HepG2 (cell line): Measurements from ENCODE around the gene CSH1. TPM values are rescaled to one million over a fixed set of nuclear protein-coding genes. Genes with fewer than 3 reads are reported as not detected.
"Not testable (repeated sequence)": the region's sequence is repeated elsewhere in the genome, so short reads cannot be mapped to it uniquely, and the experiment has no call there.

Experiments used
- ATAC-seq: fragments of 200-7000 bp; cut with Tn5 transposase; 3 replicates; pipeline ENCODE4 v1.9.1; 2020; ENCODE audit warnings: mild to moderate bottlenecking, moderate library complexity
- BruUV-seq: library from RNA; stranded (reverse); fragments of 400-500 nt; replicated peaks from 2 replicates; lab custom pipeline; 2021; lab: Mats Ljungman, UMichigan
- CTCF ChIA-PET: fragments of 300-600 bp; formaldehyde crosslinking; extraction: SDS; loops from one replicate; lab custom pipeline; 2021; ENCODE audit warnings: low total read pairs, inconsistent platforms, low intra/inter-chr PET ratio; lab: Yijun Ruan, JAX
- POLR2A ChIA-PET: fragments of 350-600 bp; sonication (Branson Sonifier 250); formaldehyde crosslinking; loops from one replicate; lab custom pipeline; 2020; ENCODE audit warnings: antibody characterized with exemption, inconsistent platforms; lab: Yijun Ruan, JAX
- DNase-seq: peaks from one replicate; pipeline ENCODE4 v3.0.0-alpha.2; 2015; ENCODE audit warnings: low spot score
- FAIRE-seq: peaks from 3 replicates; lab custom pipeline; 2011; peaks lifted over from hg19 to GRCh38; lab: Jason Lieb, UNC
- H2AFZ ChIP-seq: one replicate; pipeline ENCODE4 v1.6.1; 2011; ENCODE audit warnings: low read length, inconsistent platforms
- H3K27ac ChIP-seq: fragments of 300-600 bp; 3 replicates; pipeline ENCODE4 v1.8.0; 2011; ENCODE audit warnings: mixed run types, mild to moderate bottlenecking, mixed read lengths, low read length, inconsistent platforms; ENCODE audit not compliant: insufficient read depth; ENCODE audit errors: extremely low read length
- H3K27me3 ChIP-seq, 2 experiments: fragments of 200-600 bp in 1 of 2; 2 replicates in 1 of 2; 3 replicates in 1 of 2; pipeline versions ENCODE4 v1.6.0 to v1.8.0; 2011; ENCODE audit warnings: low read length in 2 of 2, mild to moderate bottlenecking in 2 of 2, moderate library complexity in 2 of 2, inconsistent platforms in 1 of 2; ENCODE audit not compliant: insufficient read depth in 2 of 2, control insufficient read depth in 1 of 2
- H3K36me3 ChIP-seq, 2 experiments: fragments of 200-600 bp in 1 of 2; replicated peaks in 1 of 2; 2 replicates in 1 of 2; 3 replicates in 1 of 2; pipeline versions ENCODE4 v1.5.1 to v1.8.0; 2011; ENCODE audit warnings: low read length in 2 of 2, inconsistent platforms in 1 of 2; ENCODE audit not compliant: insufficient read depth in 2 of 2, control insufficient read depth in 1 of 2
- H3K4me1 ChIP-seq: 2 replicates; pipeline ENCODE4 v1.5.1; 2012; ENCODE audit warnings: low read length, inconsistent platforms; ENCODE audit not compliant: insufficient read depth
- H3K4me2 ChIP-seq: 2 replicates; pipeline ENCODE4 v1.6.0; 2011; ENCODE audit warnings: low read depth, low read length, inconsistent platforms
- H3K4me3 ChIP-seq, 3 experiments: fragments of 200-600 bp in 1 of 3; sonication (generic), shearing (Covaris generic) in 1 of 3; replicated peaks in 1 of 3; 2 replicates each; pipeline ENCODE4 v1.5.1; 2011 to 2016; ENCODE audit warnings: low read length in 3 of 3, inconsistent platforms in 2 of 3, low read depth in 2 of 3, mild to moderate bottlenecking in 2 of 3, control low read depth in 1 of 3, mixed read lengths in 1 of 3; ENCODE audit not compliant: insufficient read depth in 1 of 3
- H3K79me2 ChIP-seq: one replicate; pipeline ENCODE4 v1.6.1; 2011; ENCODE audit warnings: low read length, inconsistent platforms; ENCODE audit not compliant: insufficient read depth
- H3K9ac ChIP-seq: 2 replicates; pipeline ENCODE4 v1.6.0; 2011; ENCODE audit warnings: mild to moderate bottlenecking, low read depth, low read length, inconsistent platforms; ENCODE audit not compliant: insufficient read depth
- H3K9me3 ChIP-seq: 2 replicates; pipeline ENCODE4 v1.5.1; 2012; ENCODE audit warnings: mild to moderate bottlenecking, low read length
- H4K20me1 ChIP-seq: 2 replicates; pipeline ENCODE4 v1.6.0; 2011; ENCODE audit warnings: inconsistent platforms, mild to moderate bottlenecking, low read length, moderate library complexity; ENCODE audit not compliant: insufficient read depth
- ATF4 ChIP-seq, 2 experiments: fragments of 450-650 bp in 1 of 2; sonication (generic) in 1 of 2; formaldehyde crosslinking; IDR thresholded peaks; 2 replicates each; pipeline versions ENCODE4 v1.5.0 to v1.8.0; 2020 to 2022; ENCODE audit warnings: mild to moderate bottlenecking in 1 of 2, missing genetic modification reagents in 1 of 2
- ATF7 ChIP-seq, 2 experiments: fragments of 450-650 bp in 1 of 2; sonication (generic) in 1 of 2; formaldehyde crosslinking in 1 of 2; IDR thresholded peaks; 2 replicates each; pipeline versions ENCODE4 v1.4.0 to v1.6.1; 2016 to 2020; ENCODE audit warnings: antibody characterized with exemption in 1 of 2, mild to moderate bottlenecking in 1 of 2, missing genetic modification reagents in 1 of 2
- CEBPB ChIP-seq: IDR thresholded peaks from 2 replicates; pipeline ENCODE4 v1.6.1; 2011; ENCODE audit warnings: low read depth, low read length, improper control_type of control experiment, borderline replicate concordance
- CEBPG ChIP-seq: IDR thresholded peaks from 2 replicates; pipeline ENCODE4 v1.6.1; 2016
- HDAC1 ChIP-seq: sonication (generic); formaldehyde crosslinking; IDR thresholded peaks from 2 replicates; pipeline ENCODE4 v1.5.1; 2020; ENCODE audit warnings: mild to moderate bottlenecking, missing genetic modification reagents
- NR2C2 ChIP-seq: sonication (generic); formaldehyde crosslinking; IDR thresholded peaks from 2 replicates; pipeline ENCODE4 v1.4.0; 2020; ENCODE audit warnings: missing genetic modification reagents, mild to moderate bottlenecking, moderate library complexity, borderline replicate concordance
- NR2F6 ChIP-seq, 2 experiments: IDR thresholded peaks; 2 replicates each; pipeline ENCODE4 v1.6.1; 2016; ENCODE audit warnings: antibody characterized with exemption in 1 of 2, mild to moderate bottlenecking in 1 of 2
- PHF8 ChIP-seq: sonication (generic); formaldehyde crosslinking; IDR thresholded peaks from 2 replicates; pipeline ENCODE4 v1.5.0; 2020; ENCODE audit warnings: missing genetic modification reagents
- RARA ChIP-seq: IDR thresholded peaks from 2 replicates; pipeline ENCODE4 v1.6.1; 2016; ENCODE audit warnings: missing genetic modification reagents, missing compliant biosample characterization
- RXRA ChIP-seq: sonication (generic); formaldehyde crosslinking; IDR thresholded peaks from 2 replicates; pipeline ENCODE4 v1.5.1; 2020; ENCODE audit warnings: missing genetic modification reagents
- SALL1 ChIP-seq: sonication (generic); formaldehyde crosslinking; IDR thresholded peaks from 2 replicates; pipeline ENCODE4 v1.8.0; 2022; ENCODE audit warnings: mild to moderate bottlenecking, missing genetic modification reagents
- WGBS: methylation state at CpG from one replicate; pipeline ENCODE4 v1.1.6; 2017; ENCODE audit warnings: low lambda C conversion rate; 5-methylcytosine and 5-hydroxymethylcytosine counted together
- in situ Hi-C: cut with HindIII; loops from 2 replicates; pipeline ENCODE4 v1.10.0; 2017; ENCODE audit warnings: low pct_unique_long_range_greater_than_20kb; ENCODE audit not compliant: extremely low pct_ligation_motif_present
- intact Hi-C: fragments of 100-400 bp; cut with micrococcal nuclease; formaldehyde crosslinking; loops from one replicate; pipeline ENCODE4 v1.10.0; 2022; ENCODE audit not compliant: unreplicated experiment
- polyA plus RNA-seq, 8 experiments: library from polyadenylated mRNA; depleted of rRNA in 3 of 8; stranded (reverse) in 7 of 8; unstranded in 1 of 8; fragments of >200 nt; fragmentation: Illumina TruSeq in 4 of 8; extraction: Trizol in 4 of 8; gene quantifications; 2 replicates each; pipeline versions ENCODE4 v1.2.1 to v1.2.3, GENCODE V29; 2011 to 2016; ENCODE audit warnings: low read depth in 4 of 8, missing spikeins in 1 of 8, mixed read lengths in 1 of 8; ENCODE audit not compliant: insufficient read depth in 1 of 8
- total RNA-seq, 5 experiments: library from RNA; depleted of rRNA; stranded (reverse); fragments of >200 nt; fragmentation: Illumina TruSeq; extraction: Trizol; gene quantifications; 2 replicates each; pipeline ENCODE4 v1.2.3, GENCODE V29; 2016; ENCODE audit warnings: low read depth in 1 of 5

The CSH1 gene
- total and polyA plus RNA-seq, 2 of the 13 experiments (the other 11 are each of a cell fraction or from before 2014, with no cell fraction given), result not detected

DNA sequence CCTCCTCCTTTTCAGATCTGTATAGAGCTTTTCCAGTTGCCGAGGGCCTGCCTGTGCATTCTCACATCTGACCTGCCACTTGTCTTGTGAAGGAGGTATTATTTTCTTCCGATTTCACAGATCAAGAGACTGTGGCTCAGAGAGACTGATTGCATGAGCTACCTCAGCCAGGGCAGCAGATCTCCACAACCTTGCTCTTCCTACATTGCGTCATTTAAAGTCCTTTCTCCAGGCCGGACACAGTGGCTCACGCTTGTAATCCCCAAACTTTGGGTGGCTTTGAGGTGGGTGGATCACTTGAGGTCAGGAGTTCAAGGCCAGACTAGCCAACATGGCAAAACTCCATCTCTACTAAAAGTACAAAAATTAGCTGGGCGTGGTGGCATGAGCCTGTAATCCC is 23.7 kb upstream of the CSH1 start:
- H3K9ac ChIP-seq; H3K36me3 ChIP-seq; BruUV-seq; H2AFZ ChIP-seq; intact Hi-C loops; H4K20me1 ChIP-seq; ATAC-seq; H3K27ac ChIP-seq; H3K4me3 ChIP-seq; FAIRE-seq; H3K79me2 ChIP-seq; H3K9me3 ChIP-seq; H3K4me2 ChIP-seq; TF ChIP-seq ATF7 (CRISPR knock-in tag; IDR thresholded peaks at IDR 0.05): not testable (repeated sequence)
- 6% methylated on average over 6 of the region's 6 CpGs for WGBS
- peak; percentile 71 for TF ChIP-seq ATF7 (IDR thresholded peaks at IDR 0.05)
- 0 out of 2 replicates have a peak, but pooled peaks have one; percentile 17 for TF ChIP-seq NR2F6 (IDR thresholded peaks at IDR 0.05)
- peak; percentile 33; the same call in 1 of the 2 replicates for TF ChIP-seq NR2F6 (CRISPR knock-in tag; IDR thresholded peaks at IDR 0.05)
- peak; percentile 49 for TF ChIP-seq RARA
- TF ChIP-seq HDAC1 (CRISPR knock-in tag), result 0 out of 2 replicates have a peak, but pooled peaks have one; percentile 29
- peak; percentile 68; the same call in 1 of the 2 replicates for TF ChIP-seq CEBPB
- 0 out of 2 replicates have a peak, but pooled peaks have one; percentile 23 for TF ChIP-seq PHF8 (CRISPR knock-in tag)
- TF ChIP-seq ATF4 (CRISPR knock-in tag; IDR thresholded peaks at IDR 0.05), result peak in 1 of 2 experiments; percentile 76; a peak in 2 of 4 replicates
- peak; percentile 77 for TF ChIP-seq CEBPG (CRISPR knock-in tag)
- TF ChIP-seq SALL1 (CRISPR knock-in tag), result 0 out of 2 replicates have a peak, but pooled peaks have one; percentile 12
- TF ChIP-seq RXRA, result peak; percentile 23; the same call in 1 of the 2 replicates
- peak; percentile 64 for TF ChIP-seq NR2C2 (CRISPR knock-in tag)
- peaks cover 0 to 26% of the 10 kb centered on the region in 2 experiments; a peak in 3 of 5 replicates for H3K27me3 ChIP-seq
- H3K4me1 ChIP-seq, result peaks cover 16% of the 10 kb centered on the region
- ChIA-PET CTCF (interaction anchor here (1.3 to 2.6 kb wide), 4 partner anchors 27 to 106 kb away, joined by 9 to 27 read pairs (median 20); no protein-coding TSS in a partner anchor), POLR2A (interaction anchor here (1.1 to 2.2 kb wide), 3 partner anchors 27 to 225 kb away, joined by 3 to 10 read pairs (median 4); no protein-coding TSS in a partner anchor)
- in situ Hi-C loops, result loop anchor here (10.0 kb wide), 1 partner anchor 215 kb away; the partner anchor contains the start of gene ERN1
- DNase-seq, result peak; percentile 33
